ENCODE results near the gene CLEC9A.

DNA sequence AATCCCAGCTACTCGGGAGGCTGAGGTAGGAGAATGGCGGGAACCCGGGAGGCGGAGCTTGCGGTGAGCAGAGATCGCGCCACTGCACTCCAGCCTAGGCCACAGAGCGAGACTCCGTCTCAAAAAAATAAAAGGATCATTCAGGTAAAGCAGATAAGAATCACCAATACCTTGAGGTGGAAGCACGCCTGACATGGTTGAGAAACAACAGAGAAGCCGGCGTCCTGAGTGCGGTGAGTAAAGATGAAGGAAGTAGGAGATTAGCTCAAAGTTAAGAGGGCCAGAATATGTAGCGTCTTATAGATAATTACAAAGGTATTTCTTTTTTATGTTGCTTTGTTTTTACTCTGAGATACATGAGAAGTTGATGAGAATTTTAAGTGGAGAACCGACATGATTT is 84.8 kb downstream of the CLEC9A start:
- TF ChIP-seq, protein P1, sequence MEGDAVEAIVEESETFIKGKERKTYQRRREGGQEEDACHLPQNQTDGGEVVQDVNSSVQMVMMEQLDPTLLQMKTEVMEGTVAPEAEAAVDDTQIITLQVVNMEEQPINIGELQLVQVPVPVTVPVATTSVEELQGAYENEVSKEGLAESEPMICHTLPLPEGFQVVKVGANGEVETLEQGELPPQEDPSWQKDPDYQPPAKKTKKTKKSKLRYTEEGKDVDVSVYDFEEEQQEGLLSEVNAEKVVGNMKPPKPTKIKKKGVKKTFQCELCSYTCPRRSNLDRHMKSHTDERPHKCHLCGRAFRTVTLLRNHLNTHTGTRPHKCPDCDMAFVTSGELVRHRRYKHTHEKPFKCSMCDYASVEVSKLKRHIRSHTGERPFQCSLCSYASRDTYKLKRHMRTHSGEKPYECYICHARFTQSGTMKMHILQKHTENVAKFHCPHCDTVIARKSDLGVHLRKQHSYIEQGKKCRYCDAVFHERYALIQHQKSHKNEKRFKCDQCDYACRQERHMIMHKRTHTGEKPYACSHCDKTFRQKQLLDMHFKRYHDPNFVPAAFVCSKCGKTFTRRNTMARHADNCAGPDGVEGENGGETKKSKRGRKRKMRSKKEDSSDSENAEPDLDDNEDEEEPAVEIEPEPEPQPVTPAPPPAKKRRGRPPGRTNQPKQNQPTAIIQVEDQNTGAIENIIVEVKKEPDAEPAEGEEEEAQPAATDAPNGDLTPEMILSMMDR (IDR thresholded peaks at IDR 0.05; ENCODE audit: poor library complexity): no peak
- no peak for TF ChIP-seq EZH2 (IDR thresholded peaks at IDR 0.05; ENCODE audit: borderline replicate concordance)

Data from hepatocyte (in vitro differentiated cells).